GM19395 (cell line): ENCODE measurements around the gene KCNQ1.

Source experiments
- ATAC-seq: cut with Tn5 transposase; IDR thresholded peaks from one replicate; pipeline ENCODE4 v1.9.1; 2021; ENCODE audit warnings: mild to moderate bottlenecking, moderate library complexity; ENCODE audit not compliant: unreplicated experiment

Gene KCNQ1

DNA sequence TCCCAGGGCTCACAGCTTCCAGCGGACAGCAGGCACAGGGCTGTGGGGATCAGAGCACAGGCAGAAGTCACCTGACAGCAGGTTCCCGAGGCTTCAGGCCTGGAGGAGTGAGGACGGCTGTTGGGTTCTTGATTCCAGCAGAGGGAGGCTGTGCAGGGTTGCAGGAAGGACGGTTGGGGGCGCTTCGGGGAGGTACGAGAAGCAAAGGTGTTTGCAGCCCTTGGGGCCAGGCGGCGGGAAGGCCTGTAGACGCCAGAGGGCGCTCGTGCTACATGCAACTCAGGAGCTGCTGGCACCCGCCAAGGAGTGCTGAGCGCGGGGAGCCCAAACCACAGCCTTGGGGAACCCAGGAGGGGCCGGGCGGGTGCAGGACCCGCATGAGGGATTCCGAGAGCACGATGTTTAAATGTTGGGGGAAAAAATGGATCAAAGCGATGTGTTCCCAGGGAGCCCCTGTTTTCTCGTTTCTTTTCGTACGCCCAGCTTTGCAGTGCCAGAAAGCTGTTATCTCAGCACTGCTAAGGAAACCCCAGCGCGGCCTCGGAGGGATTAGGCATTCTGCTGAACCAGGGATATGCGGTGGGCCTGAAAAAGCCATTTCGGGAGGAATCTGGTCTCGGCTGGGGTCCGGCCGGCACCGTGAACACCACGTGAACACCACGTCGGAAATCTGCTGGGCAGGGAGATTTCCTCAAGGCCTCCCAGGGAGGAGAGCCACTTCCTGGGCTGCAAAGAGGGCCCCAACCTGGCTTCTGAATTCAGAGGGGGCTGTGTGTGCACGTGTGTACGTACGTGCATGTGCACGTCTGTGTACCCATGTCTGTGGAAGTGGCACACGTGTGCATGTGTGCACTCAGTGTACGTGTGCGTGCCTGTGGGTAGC is 88.1 kb downstream of the KCNQ1 start:
- ATAC-seq: peak; percentile 72

DNA sequence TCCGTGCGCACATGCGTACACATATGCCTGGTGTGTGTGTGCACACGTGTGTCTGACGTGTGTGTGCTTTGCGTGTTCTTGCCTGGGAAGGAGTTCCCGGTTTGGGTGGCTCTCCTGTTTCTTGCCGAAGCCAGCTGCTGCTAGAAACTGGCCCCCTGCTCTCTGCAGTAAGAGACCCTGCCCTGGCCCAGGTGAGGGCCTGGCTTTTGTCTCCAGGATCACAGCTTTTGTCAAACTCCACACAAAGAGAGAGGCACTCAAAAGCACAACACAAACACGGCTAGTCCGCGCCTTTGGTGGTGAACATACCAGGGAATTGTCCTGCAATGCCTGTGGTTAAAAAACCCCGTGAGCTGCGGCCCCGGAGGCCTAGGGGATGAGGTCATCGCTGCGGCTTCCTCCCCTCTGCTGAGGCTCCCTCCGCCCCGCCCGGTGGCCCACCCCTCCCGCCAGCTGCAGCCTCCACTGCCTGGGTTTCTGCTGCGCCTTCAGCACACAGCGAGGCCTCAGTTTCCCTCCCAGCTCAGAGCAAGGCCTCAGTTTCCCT is 88.9 kb downstream of the KCNQ1 start:
- ATAC-seq: no peak

DNA sequence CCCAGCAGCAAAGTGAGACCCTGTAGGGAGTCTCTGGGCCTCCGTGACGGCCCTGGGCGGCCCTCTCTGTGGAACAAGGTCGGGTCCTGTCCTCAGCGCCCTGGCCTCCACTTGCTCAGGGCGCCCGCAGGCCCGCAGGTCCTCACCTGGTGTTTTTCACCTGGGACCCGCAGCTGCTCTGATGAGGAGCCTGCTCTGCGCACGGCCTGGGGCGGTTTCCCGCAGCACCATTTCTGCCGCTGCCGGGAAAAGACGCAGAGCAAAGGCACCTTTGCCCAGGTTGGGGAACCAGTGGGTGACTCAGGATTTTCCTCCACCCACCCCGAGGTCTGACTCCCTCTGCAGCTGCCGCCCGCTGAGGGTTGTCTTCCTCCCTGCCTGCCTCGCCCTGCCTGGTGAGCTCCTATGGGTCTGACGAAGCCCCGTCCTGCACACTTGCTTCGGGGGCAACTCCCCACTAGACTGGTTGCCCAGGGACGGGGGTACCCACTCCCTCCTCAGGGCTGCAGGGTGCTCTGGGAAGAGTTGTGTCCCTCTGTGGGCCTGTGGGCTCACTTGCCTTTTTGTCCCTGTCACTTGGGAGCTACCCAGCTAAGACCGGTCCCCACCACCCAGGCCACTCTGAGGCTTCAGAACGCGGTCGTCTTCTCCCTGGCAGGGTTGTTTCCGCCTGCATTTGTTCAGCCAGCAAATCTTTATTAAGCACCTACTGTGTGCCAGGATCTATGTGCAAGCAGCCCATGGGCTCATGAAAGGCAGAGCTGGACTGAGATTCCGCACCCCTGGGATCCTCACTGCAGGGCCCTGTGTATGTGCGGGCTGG is 89.5 kb downstream of the KCNQ1 start:
- ATAC-seq: no peak

DNA sequence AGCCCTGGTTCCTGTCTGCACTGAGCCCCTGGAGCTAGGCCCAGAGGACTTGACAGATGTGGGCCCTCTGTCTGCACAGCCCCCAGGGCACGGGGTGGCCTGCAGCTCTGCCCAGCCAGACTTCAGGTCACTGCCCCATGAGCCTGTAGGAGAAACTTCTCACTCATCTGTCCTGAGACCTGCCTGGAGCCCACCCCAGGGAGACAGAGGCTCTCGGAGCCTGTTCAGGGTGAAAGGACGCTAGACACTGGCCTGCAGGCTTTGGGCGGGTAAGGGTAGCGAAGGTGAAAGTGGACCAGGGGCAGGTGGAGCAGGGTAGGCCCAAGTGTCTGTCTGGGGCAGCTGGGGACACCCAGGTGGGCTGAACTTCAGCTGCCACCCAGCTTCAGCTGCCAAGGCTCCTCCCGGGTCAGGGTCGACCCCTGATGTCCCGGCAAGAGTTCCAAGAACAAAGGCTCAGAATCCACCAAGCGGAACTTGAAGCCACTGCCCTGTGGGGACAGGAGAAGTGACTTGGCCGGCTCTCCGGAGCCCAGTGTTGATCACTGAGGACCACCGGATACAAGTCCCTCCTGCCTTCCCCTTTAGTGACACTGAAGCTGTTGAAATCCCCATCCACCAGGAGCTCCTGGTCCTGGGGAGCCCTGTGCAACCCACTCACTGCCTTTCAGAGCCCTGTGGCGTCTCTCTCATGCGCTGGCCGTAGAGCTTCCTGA is 90.3 kb downstream of the KCNQ1 start:
- ATAC-seq: no peak

DNA sequence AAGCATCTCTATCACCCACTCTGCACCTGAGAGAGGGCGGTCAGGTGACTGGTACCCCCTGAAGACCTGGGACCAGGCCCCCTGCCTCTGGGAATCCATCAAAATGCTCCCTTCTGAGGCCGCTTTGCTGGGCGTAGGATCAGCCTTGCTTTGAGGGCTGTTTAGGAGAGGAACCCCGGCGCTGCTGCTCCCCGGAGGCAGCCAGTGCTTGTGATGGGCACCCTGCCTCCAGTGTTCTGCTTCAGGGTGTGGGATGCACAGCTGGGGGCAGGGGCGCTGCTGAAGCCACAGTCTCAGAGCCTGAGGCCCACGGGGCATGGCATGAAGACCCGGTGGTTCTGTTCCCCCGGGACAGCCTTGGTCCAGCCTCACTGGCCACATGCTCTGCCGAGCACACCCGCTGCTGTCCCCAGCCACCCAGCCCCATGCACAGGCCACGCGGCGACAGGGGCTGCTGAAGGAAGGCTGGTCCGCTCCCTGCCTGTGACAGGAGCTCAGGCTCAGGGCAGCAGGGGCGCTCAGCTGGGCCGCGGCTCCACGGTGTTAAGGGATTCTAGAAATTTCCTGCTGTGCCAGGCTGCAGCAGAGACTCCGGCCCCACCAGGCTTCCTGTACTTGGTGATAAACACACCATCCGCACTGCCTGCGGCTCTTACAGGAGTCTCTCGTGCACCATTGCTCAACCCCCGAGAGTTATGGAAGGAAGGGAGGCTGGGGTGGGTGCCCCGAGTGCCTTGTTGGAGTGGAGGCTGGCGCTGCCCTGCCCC is 91.0 kb downstream of the KCNQ1 start:
- ATAC-seq: no peak

DNA sequence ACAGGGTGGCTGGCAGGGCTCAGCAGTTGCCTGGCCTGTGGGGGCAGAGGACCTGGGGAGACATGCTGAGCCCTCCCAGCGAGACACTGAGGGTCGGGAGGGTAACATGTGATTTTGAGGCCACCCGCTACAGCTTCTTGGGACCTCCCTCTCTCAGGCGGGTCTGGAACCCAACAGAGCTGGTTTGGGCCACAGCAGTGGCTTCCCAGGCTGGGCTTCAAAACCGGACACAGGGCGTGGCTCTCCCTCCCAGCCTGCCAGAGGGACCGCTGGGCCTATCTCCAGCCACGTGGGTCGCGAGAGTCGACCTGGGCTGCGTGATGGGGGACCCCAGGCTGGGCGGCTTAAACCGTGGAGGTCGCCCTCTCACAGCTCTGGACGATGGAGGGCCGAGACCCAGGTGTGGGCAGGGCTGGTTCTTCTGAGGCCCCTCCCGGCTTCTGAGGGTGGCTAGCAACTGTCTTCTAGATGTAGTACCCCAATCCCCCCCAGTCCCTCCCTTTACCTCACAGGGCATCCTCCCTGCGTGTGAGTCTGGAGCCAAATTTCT is 91.7 kb downstream of the KCNQ1 start:
- no peak for ATAC-seq

DNA sequence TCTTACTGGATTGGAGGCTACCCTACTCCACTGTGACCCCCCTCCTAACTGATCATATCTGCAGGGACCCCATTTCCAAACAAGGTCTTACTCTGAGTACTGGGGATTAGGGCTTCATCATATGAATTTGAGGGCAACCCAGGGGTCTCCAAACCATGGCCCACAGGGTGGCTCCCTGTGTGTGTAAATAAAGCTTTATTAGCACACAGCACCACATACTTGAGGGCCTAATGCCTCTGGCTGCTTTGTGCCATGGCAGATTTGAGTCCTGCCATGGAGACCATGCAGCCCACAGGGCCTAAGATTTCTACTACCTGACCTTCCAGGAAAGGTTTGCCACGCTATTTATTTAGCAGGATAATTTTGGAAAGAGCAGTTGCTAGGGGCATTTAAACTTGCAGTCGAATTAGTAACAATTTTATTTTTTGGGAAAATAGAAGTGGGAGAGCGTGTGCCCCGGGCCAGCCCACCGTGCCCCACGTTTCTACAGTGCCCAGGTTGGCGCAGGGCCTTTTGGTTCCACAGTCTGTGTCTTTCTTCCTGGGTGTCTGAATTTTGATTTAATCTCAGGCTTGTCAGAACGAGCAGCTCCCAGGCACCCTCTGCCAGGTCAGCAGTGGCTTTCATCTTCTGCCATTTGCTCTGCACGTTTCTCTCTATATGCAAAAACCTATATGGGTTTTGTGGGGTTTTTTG is 92.3 kb downstream of the KCNQ1 start:
- no peak for ATAC-seq

DNA sequence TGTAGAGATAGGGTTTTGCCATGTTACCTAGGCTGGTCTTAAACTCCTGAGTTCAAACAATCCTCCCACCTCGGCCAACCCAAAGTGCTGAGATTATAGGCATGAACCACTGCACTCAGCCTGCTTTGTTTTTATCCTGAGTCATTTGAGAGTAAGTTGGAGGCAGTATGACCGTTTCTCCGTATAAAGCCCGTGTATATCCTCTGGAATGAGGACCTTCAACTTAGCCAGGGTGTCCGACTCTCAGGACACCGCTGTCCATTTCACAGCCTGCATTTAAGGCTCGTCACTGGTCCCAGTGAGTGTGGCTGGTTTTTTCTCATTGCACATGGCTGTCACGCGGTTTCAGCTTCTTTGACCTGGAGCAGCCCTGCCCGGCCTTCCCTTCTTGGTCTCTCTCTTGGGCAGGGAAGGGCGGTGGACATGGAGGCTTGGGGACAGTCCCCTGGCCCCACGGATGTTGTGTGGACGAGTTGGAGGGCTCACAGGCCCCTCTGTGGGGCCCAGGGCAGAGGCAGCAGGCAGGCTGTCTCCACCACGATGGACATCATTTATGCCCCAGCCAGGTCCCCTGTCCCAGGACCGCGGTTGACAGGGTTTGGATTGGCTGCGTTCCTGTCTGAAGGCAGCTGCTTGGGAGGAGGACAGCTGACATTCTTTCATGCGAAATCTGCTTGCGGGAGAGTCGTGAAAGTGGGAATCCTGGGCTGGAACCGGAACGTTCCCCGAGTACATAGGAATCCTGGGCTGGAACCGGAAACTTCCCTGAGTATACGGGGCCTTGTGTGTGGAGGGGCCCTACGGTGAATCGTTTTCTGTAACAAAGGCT is 93.3 kb downstream of the KCNQ1 start:
- ATAC-seq: no peak

DNA sequence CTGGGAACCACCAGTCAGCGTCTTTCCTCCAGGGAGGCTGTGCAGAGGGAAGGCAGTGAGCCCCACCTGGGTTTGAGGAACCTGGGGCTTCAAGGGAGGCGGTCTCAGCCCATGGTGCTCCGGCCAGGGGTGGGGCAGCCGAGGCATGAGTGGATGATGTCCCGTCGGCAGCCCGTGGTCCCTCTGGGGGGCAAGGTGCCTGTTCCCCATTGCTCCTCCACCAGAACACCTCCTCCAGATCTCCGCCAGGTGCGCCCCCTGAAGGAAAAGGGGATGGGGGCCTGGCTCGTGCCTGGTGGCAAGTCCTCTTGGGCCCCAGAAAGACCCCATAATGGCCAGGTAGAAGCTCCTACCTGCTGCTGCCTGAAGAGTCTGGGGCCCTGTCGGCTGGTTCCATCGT is 94.1 kb downstream of the KCNQ1 start:
- no peak for ATAC-seq

DNA sequence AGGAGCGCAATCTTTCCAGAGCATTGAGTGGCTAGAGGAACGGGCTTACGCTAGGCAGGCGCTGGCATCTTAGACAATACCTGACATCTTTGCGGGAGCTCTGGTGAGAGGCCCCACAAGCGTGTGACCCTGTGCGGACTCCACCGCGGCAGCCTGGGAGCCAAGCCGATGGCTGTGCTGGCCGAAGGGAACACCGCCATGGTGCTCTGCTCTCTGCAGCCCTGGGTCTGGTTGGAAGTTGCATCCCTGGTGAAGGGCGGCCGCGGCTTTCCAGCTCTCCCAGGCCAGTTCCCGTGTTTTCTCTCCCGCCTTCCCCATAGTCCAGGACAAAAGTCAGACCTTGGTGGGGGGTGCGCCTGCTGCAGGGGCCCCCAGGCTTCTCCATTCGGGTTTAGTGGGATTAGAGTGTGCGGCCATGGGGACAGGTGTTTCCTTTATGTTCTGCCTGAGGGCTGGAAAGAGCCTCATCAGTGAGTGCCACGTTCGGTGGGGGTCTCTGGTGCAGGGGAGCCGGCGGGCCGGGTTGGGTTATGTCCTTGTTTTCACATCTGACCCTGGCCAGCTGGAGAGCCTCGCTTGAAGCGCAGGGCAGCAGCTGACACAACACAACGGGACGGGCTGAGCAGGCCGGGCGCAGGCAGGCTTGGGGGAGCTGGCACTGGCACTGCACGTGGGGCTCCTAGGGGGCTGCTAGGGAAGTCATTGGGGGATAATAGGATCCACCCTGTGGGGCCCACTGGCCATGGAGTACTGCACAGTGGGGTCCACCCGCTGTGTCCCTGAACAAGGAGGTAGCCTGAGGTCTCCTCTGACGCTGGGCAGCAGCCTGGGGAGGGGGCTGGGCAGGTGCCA is 94.8 kb downstream of the KCNQ1 start:
- no peak for ATAC-seq

DNA sequence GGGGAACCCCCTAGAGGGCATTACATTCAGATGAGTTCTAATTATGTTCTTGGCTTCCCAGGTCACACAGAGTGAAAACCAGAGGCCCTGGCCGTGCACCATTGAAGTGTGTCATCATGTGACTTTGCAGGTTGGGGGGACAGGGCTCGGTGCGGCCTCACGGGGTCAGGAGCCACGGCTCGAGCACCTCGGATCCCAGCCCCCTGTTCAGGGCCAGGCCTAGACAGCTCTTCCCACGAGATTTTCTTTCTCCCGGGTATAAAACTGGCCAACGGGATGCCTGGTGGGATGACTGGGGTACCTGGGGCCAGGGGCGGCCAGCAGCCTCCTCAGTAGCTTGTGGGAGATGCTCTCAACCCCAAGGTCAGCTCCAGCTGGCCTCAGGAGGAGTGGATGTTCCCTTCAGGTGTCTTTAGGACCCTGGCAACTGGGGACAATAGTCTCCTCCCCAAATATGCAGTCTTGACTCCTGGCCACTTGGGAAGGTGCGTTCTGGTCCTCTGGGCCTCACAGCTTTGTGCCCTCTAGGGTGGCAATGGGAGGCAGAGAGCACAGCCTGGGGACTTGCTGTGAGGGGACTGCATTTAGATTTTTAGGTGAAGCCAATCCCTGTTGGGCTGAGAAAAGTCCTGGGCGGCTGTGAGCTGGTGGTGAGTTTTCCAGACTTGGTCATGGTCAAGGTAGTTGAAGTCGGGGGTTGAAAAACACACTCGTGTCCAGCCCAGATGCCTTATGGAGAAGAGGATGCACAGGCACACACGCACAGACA is 95.6 kb downstream of the KCNQ1 start:
- ATAC-seq: no peak

DNA sequence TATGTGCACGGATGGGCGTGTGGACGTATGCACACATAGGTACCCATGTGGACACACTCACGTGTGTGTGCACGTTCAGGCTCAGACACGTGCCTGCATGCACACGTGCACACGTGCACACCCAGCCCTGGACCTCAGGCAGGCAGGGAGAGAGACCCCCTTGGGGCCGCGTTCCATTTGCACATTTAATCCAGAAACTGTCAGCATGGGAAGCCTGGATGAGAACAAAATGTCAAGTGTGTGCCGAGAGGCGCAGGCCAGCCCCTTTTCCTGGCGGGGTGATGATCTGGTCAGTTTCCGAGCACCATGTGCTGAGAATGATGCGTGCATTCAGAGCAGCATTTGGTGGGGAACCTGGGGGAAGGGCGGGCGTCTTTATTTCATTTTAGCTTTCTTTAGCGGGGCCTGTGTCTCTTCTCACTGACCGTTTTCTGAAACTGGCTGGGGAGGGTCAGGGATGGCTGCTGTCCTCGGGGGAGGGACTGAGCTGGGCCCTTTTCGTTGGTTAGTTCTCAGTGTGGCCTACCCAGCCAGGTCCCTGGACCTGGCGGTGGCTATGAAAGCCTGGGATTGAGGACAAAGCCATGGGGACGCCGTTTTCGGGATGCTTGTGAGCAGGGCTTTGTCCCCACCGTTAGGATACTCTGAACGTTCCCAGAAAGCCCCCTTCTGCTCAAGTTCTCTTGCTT is 96.3 kb downstream of the KCNQ1 start:
- ATAC-seq: no peak

DNA sequence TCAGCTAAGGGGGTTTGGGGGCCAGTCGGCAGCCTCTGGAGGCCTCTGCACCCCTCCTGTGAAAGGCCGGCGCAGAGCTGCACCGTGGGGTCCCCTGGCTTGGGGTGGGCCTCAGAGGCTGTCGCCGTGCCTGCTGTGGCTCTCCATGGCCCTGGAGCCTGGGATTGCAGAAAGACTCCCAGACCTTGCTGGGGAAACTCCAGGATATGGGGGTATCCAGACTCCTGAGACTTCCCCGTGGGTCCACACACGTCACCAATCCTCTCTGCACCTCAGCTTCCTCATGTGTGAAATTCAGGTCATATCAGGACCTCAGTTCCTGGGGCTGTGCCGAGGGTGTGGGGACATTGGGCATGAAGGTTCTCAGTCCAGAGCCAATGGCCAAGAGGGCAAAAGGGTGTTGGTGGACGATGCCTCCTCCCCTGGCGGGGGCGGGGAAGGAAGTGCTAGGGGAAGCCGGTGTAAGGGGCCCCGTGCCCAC is 97.1 kb downstream of the KCNQ1 start:
- ATAC-seq: no peak

DNA sequence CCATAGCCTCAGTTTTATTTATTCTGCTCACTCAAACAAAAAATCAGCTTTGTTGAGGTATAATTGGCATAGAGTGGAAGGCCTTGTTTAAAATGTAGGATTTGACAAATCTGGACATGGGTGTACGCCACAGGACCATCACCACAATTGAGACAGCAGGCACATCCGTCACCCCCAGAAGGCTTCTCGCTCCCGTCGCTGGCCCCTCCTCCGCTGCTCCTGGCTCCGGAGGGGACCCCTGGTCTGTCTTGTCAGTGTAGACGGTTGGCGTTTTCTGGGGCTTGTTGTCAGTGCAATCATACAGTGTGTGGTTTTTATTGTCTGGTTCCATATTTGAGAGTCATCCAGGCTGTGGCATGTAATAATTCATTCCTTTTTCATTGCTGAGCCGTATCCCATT is 97.6 kb downstream of the KCNQ1 start:
- ATAC-seq: no peak

DNA sequence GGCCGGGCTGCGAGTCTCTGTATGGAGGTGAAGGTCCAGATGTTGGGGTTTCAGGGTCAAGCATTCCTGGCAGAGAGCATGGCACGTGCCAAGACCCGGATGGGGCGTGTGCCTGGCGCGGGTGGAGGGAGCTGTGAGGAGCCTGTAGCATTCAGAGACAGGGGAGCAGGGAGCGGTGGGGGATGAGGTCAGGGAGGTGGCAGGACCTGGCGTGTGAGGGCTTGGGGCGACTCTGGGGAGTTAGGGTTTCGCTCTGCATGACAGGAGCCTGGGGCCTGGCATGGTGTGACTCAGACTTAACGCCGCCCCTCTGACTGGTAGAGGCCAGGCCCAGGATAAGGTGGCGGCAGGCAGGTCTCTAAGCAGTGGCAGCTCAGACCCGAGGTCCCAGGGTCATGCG is 103.0 kb downstream of the KCNQ1 start:
- no peak for ATAC-seq

DNA sequence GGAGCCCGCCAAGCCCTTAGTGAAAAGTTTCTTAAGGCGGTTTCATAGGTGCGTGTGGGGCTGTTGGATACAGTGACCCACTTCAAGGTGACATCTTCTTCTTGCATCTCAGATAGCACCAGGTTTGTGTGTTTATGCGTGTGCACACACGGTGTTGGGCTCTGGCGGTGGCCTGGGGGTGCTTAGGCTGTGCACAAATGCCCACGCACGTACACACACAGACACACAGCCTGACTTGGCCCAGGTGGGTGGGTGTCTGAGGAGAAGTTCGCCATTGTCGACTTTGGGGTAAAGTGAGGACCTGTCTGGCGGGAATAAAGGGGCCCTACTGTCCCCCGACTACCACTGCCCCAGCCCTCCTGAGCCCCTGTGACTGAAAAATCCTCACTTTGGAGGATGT is 103.8 kb downstream of the KCNQ1 start:
- no peak for ATAC-seq
